Loucy (cell line): ENCODE data around the gene CNTROB.

ENCODE experiments used
- EZH2phosphoT487 ChIP-seq: fragments of 200-600 bp; IDR thresholded peaks from 2 replicates; pipeline ENCODE4 v1.6.1; 2018; ENCODE audit warnings: antibody characterized with exemption, mild to moderate bottlenecking, moderate library complexity, borderline replicate concordance
- TF ChIP-seq, protein P1 (sequence below): fragments of 200-600 bp; sonication (generic); conservative IDR thresholded peaks from 2 replicates; pipeline ENCODE4 v1.5.1; 2014; ENCODE audit warnings: mild to moderate bottlenecking, antibody characterized with exemption, low read length

DNA sequence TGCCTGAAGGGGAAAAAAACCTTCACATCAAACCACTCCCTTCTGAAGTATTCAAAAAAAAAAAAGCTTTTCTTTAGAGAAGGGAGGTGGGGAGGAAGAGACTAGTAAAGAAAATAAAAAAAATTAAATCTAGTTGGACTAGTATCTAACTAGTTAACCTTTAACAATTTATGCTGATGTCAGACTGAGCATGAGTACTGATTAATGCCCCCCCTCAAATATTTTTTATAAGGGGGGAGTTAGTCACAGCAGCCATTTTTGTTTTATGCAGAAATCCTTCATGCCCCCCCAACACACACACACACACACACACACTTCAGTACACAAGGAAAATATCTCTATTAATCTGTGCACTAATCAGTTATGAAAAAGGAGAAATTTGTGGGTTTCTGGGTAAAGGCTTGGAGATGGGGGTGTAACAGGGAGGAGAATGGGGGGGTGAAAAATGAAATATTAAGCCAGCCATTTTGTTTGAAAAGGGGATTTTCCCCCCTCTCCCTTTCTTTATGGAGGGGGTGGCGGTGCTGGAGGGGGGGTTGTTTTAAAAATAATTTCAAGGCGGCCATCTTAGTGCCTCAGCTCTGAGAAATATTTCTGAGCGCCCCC lies 48.1 kb upstream of the CNTROB start:
- TF ChIP-seq, protein P1, sequence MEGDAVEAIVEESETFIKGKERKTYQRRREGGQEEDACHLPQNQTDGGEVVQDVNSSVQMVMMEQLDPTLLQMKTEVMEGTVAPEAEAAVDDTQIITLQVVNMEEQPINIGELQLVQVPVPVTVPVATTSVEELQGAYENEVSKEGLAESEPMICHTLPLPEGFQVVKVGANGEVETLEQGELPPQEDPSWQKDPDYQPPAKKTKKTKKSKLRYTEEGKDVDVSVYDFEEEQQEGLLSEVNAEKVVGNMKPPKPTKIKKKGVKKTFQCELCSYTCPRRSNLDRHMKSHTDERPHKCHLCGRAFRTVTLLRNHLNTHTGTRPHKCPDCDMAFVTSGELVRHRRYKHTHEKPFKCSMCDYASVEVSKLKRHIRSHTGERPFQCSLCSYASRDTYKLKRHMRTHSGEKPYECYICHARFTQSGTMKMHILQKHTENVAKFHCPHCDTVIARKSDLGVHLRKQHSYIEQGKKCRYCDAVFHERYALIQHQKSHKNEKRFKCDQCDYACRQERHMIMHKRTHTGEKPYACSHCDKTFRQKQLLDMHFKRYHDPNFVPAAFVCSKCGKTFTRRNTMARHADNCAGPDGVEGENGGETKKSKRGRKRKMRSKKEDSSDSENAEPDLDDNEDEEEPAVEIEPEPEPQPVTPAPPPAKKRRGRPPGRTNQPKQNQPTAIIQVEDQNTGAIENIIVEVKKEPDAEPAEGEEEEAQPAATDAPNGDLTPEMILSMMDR = no peak
- TF ChIP-seq EZH2phosphoT487 = no peak
